SJCRH30 (cell line): ENCODE data around the gene CRBN. TPM values are rescaled to one million over a fixed set of nuclear protein-coding genes. Genes with fewer than 3 reads are reported as not detected.

Source experiments
- DNase-seq, 2 experiments: peaks; one replicate each; pipeline ENCODE4 v3.0.0-alpha.2; 2015 to 2020
- H3K27ac ChIP-seq: fragments of 250-450 bp; sonication (Bioruptor Pico); 2 replicates; pipeline ENCODE4 v1.5.1; 2020; ENCODE audit warnings: mild to moderate bottlenecking, moderate library complexity
- H3K27me3 ChIP-seq: fragments of 250-450 bp; sonication (Bioruptor Pico); 2 replicates; pipeline ENCODE4 v1.5.1; 2020; ENCODE audit warnings: mild to moderate bottlenecking, moderate library complexity
- H3K36me3 ChIP-seq: fragments of 250-450 bp; sonication (Bioruptor Pico); 2 replicates; pipeline ENCODE4 v1.5.1; 2020; ENCODE audit warnings: mild to moderate bottlenecking, moderate library complexity
- H3K4me1 ChIP-seq: fragments of 250-450 bp; sonication (Bioruptor Pico); 2 replicates; pipeline ENCODE4 v1.5.1; 2020; ENCODE audit warnings: mild to moderate bottlenecking, moderate library complexity
- H3K4me3 ChIP-seq: fragments of 250-450 bp; sonication (Bioruptor Pico); 2 replicates; pipeline ENCODE4 v1.5.1; 2020; ENCODE audit warnings: mild to moderate bottlenecking, moderate library complexity
- H3K9me3 ChIP-seq: fragments of 250-450 bp; sonication (Bioruptor Pico); replicated peaks from 2 replicates; pipeline ENCODE4 v1.5.1; 2020; ENCODE audit warnings: mild to moderate bottlenecking, moderate library complexity
- total RNA-seq: library from RNA; depleted of rRNA; stranded (reverse); fragments of >200 nt; shearing (Covaris generic); gene quantifications from 2 replicates; pipeline ENCODE4 v1.2.3, GENCODE V29; 2014

CRBN gene
- total RNA-seq, 1 experiment from 2014 or later, result 37.4 TPM

- Histone ChIP-seq H3K27me3 (no peaks in the 10 kb centered on the region), H3K27ac (no peak overlapping the region), H3K4me3 (no peak overlapping the region), H3K36me3 (no peaks in the 10 kb centered on the region), H3K9me3 (no peaks in the 10 kb centered on the region), H3K4me1 (no peaks in the 10 kb centered on the region)
- DNase-seq, result no peak
Measured at GRCh38 chr3:3189102-3189727, 9.7 kb upstream of the CRBN start.

GRCh38 chr3:3184876-3185275 lies 5.4 kb upstream of the CRBN start:
- no peak for DNase-seq
- H3K4me1 ChIP-seq, result no peaks in the 10 kb centered on the region
- no peaks in the 10 kb centered on the region for H3K9me3 ChIP-seq
- H3K36me3 ChIP-seq, result no peaks in the 10 kb centered on the region
- no peaks in the 10 kb centered on the region for H3K27me3 ChIP-seq
- no peak overlapping the region for H3K4me3 ChIP-seq
- no peak overlapping the region for H3K27ac ChIP-seq

- Histone ChIP-seq H3K36me3 (no peaks in the 10 kb centered on the region), H3K9me3 (no peaks in the 10 kb centered on the region), H3K27ac (no peak overlapping the region), H3K4me3 (no peak overlapping the region), H3K27me3 (no peaks in the 10 kb centered on the region), H3K4me1 (no peaks in the 10 kb centered on the region)
- no peak for DNase-seq
Measured at GRCh38 chr3:3180456-3180855, 965 bp upstream of the CRBN start.

DNA sequence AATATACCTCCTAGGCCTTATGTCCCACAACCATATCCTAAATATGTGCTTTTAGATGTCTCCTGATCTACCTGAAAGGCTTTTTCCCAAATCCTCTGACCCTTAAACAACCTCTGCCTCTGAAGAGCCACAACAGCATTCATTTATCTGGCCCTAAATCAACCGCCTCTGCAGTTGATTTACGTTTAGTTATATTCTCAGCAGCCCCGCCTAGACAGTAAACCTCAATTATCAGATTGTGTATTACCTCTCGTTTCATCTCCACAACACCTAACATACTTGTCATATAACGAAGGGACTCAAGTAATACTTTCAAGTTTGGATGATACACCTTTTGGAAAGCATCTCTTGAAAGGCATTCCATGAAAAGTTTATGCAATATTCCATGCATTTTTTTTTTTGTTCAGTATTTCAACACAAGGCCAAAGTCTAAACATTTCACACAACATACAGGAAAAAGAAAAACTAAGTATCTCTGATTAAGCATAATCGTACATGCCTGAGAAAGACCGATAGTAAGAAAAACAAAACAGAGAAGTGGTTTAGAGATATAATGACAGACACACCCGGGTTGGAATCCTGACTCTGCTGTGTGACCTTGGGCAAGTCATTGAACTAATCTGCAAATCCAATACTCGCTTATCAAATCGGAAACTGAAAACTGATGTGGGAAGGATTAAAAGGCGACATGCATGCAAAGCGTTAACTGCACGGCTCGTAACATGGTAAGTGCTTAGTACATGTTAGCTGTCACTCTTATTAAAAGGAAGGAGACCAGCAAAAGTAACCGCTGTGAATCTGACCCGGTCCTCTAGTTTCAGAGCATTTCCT lies 778 bp downstream of the CRBN start:
- Histone ChIP-seq H3K36me3 (peaks cover 2% of the 10 kb centered on the region; the same call in 1 of the 2 replicates), H3K27me3 (no peaks in the 10 kb centered on the region), H3K27ac (peak overlapping the region; percentile 51), H3K4me1 (no peaks in the 10 kb centered on the region), H3K9me3 (no peaks in the 10 kb centered on the region), H3K4me3 (peak overlapping the region; percentile 89)
- no peak for DNase-seq

- Histone ChIP-seq H3K9me3 (no peaks in the 10 kb centered on the region), H3K36me3 (peaks cover 8% of the 10 kb centered on the region; the same call in 1 of the 2 replicates), H3K4me3 (no peak overlapping the region), H3K27me3 (no peaks in the 10 kb centered on the region), H3K27ac (no peak overlapping the region), H3K4me1 (no peaks in the 10 kb centered on the region)
- no peak for DNase-seq
Measured at GRCh38 chr3:3177861-3178497, 1.5 kb downstream of the CRBN start.

GRCh38 chr3:3172627-3173026 lies 6.9 kb downstream of the CRBN start:
- H3K36me3 ChIP-seq, result peaks cover 21% of the 10 kb centered on the region
- H3K27ac ChIP-seq, result no peak overlapping the region
- no peaks in the 10 kb centered on the region for H3K9me3 ChIP-seq
- H3K4me1 ChIP-seq, result no peaks in the 10 kb centered on the region
- no peak overlapping the region for H3K4me3 ChIP-seq
- H3K27me3 ChIP-seq, result no peaks in the 10 kb centered on the region
- no peak for DNase-seq

- Histone ChIP-seq H3K27ac (no peak overlapping the region), H3K4me1 (no peaks in the 10 kb centered on the region), H3K27me3 (no peaks in the 10 kb centered on the region), H3K36me3 (peaks cover 28% of the 10 kb centered on the region), H3K9me3 (no peaks in the 10 kb centered on the region), H3K4me3 (no peak overlapping the region)
- DNase-seq, result peak in 1 of 2 experiments; percentile 33
Measured at GRCh38 chr3:3170998-3171397, 8.5 kb downstream of the CRBN start.

GRCh38 chr3:3165650-3166049 lies 13.8 kb downstream of the CRBN start:
- Histone ChIP-seq H3K36me3 (peaks cover 27% of the 10 kb centered on the region), H3K4me3 (no peak overlapping the region), H3K27ac (no peak overlapping the region), H3K9me3 (no peaks in the 10 kb centered on the region), H3K4me1 (no peaks in the 10 kb centered on the region), H3K27me3 (no peaks in the 10 kb centered on the region)
- no peak for DNase-seq

DNA sequence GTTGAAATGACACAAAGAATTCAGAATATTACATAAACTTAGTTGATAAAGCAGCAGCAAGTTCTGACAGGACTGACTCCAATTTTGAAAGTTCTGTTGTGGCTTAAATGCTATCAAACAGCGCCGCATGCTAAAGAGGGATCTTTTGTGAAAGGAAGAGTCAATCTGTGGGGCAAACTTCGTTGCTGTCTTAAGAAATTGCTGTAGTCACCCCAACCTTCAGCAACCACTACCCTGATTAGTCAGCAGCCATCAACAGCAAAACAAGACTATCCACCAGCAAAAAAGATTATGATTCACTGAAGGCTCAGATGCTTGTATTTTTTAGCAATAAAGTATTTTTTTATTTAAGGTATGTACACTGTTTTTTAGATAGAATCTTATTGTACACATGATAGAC lies 14.2 kb downstream of the CRBN start:
- H3K4me3 ChIP-seq, result no peak overlapping the region
- H3K27me3 ChIP-seq, result no peaks in the 10 kb centered on the region
- H3K27ac ChIP-seq, result no peak overlapping the region
- no peaks in the 10 kb centered on the region for H3K9me3 ChIP-seq
- DNase-seq, result no peak
- peaks cover 27% of the 10 kb centered on the region for H3K36me3 ChIP-seq
- no peaks in the 10 kb centered on the region for H3K4me1 ChIP-seq

DNA sequence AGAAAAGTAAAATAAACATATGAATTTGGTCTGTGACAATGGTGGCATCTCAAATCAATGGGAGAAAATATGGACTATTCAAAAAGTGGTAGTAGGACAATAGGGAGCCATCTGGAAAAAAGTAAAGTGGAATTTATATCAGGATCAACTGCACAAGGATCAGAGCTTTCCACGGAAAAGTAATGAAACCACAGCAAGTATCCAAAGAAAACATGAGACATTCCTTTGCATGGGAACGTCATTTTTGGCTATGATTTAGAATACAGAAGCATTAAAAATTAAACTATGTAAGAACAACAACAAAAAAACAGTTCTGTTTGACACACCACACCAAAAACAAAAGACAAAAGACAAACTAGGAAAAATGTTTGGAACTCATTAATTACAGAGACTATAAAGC lies 18.7 kb downstream of the CRBN start:
- H3K4me1 ChIP-seq, result no peaks in the 10 kb centered on the region
- H3K4me3 ChIP-seq, result no peak overlapping the region
- H3K9me3 ChIP-seq, result no peaks in the 10 kb centered on the region
- H3K27ac ChIP-seq, result no peak overlapping the region
- no peaks in the 10 kb centered on the region for H3K27me3 ChIP-seq
- peaks cover 17% of the 10 kb centered on the region for H3K36me3 ChIP-seq
- DNase-seq, result no peak

DNA sequence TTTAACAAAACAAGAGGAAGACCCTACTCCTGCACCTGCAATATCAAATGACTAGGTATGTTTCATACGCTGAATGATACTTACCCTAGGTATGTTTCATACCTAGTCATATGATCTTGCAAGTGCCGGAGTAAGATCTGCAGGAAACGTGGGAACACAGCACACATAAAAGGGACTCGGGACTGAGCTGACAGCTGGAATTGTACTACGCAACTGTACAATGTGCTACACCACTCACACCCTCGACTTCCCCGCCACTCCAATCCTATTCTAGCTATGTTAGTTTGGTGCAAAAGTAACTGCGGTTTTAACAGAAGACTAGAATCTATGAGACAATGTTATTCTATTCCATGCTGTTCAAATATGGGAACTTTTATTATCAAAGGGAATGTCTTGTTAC lies 22.0 kb downstream of the CRBN start:
- Histone ChIP-seq H3K36me3 (peaks cover 30% of the 10 kb centered on the region), H3K4me1 (no peaks in the 10 kb centered on the region), H3K27ac (no peak overlapping the region), H3K4me3 (no peak overlapping the region), H3K27me3 (no peaks in the 10 kb centered on the region), H3K9me3 (no peaks in the 10 kb centered on the region)
- no peak for DNase-seq

DNA sequence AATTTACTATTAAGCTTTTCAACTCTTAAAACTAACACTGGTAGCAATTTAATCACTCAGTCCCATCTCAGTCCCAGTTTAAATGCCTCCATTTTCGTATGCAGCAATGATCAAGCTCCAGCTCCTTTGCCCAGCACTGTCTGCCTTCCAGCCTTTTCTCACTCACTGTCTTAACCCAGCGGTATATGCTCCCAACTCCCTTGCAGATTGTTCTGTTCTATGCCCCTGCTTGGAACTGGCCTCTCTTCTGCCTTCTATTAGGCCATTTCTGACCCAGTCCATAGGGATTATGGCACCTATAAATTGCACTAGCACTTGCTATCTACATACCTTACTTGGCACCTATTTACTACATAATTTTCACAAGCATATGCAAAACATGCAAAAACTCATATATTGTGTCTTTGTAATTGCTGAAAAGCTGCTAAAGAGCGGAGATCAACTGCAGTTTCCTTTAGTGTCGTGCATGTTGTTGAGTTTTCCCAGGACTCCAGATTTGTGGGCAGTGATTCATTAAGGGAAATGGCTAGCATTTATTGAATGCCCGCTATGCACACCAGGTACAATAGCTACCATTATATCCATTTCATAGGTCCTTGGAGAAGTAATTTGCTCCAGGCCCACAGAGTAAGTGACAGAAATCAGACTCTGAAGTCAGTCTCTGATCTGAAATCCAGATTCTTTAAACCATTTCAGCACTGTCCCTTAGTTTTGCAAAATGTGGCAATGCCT lies 24.4 kb downstream of the CRBN start:
- Histone ChIP-seq H3K4me1 (no peaks in the 10 kb centered on the region), H3K36me3 (peaks cover 33% of the 10 kb centered on the region), H3K27me3 (no peaks in the 10 kb centered on the region), H3K27ac (no peak overlapping the region), H3K4me3 (no peak overlapping the region), H3K9me3 (no peaks in the 10 kb centered on the region)
- no peak for DNase-seq

DNA sequence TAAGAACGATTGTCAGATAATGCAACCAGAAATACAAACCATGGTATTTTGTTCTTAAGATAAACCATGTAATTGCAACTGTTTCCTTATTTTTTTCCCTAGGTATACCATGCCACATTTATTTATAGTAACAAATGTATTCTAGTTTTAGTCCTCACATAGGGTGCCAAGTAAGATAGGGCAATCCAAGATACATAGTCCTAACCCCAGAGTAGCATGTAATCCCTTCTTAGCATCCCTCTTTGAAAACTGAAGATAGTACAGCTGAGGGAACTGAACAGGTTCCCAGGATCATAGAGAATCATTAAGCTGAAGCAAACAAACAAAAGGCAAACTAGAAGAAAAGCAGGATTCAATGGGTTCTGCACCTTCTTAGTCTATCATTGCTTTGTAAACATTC lies 28.0 kb downstream of the CRBN start:
- no peak for DNase-seq
- Histone ChIP-seq H3K27ac (no peak overlapping the region), H3K9me3 (no peaks in the 10 kb centered on the region), H3K4me1 (no peaks in the 10 kb centered on the region), H3K36me3 (peaks cover 65% of the 10 kb centered on the region), H3K4me3 (no peak overlapping the region), H3K27me3 (no peaks in the 10 kb centered on the region)

DNA sequence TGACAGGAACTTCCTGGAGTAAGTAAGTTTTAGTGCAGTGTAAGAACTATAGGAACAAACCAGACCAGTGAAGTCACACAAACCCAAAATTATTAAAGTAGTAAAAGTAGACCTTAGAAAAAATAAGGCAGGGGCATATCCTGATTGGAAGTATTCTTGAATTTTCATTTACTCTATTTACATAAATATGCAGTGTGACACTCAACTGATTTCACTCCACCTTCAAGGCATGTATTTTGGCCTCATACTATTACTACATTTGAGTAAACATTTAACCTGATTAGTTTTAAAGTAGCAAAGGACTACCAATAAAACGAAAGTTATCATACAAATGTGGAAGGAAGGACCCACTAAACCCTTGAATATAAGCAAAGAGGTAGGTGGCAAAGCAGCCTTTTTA lies 29.9 kb downstream of the CRBN start:
- Histone ChIP-seq H3K27ac (no peak overlapping the region), H3K4me1 (no peaks in the 10 kb centered on the region), H3K27me3 (no peaks in the 10 kb centered on the region), H3K36me3 (peaks cover 68% of the 10 kb centered on the region), H3K9me3 (no peaks in the 10 kb centered on the region), H3K4me3 (no peak overlapping the region)
- no peak for DNase-seq

GRCh38 chr3:3145831-3146230 lies 33.7 kb downstream of the CRBN start:
- no peak for DNase-seq
- Histone ChIP-seq H3K36me3 (peaks cover 87% of the 10 kb centered on the region), H3K4me1 (no peaks in the 10 kb centered on the region), H3K27me3 (no peaks in the 10 kb centered on the region), H3K4me3 (no peak overlapping the region), H3K27ac (no peak overlapping the region), H3K9me3 (no peaks in the 10 kb centered on the region)
